IMR-90 (cell line): ENCODE measurements around the gene FOSB. TPM values are rescaled to one million over a fixed set of nuclear protein-coding genes. Genes with fewer than 3 reads are reported as not detected.

Source experiments
- ATAC-seq: fragments of 200-7000 bp; cut with Tn5 transposase; 2 replicates; pipeline ENCODE4 v1.9.1; 2020; ENCODE audit warnings: low read depth, mild to moderate bottlenecking, moderate library complexity
- BruUV-seq: library from RNA; stranded (reverse); fragments of 400-500 nt; replicated peaks from 2 replicates; lab custom pipeline; 2021; lab: Mats Ljungman, UMichigan
- CTCF ChIA-PET: fragments of 300-600 bp; formaldehyde crosslinking; extraction: SDS; loops from one replicate; lab custom pipeline; 2021; ENCODE audit warnings: antibody characterized with exemption; lab: Yijun Ruan, JAX
- POLR2A ChIA-PET: fragments of 300-600 bp; sonication (Branson Sonifier 250); formaldehyde crosslinking; loops from one replicate; lab custom pipeline; 2022; ENCODE audit warnings: antibody characterized with exemption; ENCODE audit not compliant: unreplicated experiment; lab: Charles Lee
- DNase-seq: peaks from one replicate; pipeline ENCODE4 v3.0.0; 2013
- H2AFZ ChIP-seq: replicated peaks from 2 replicates; pipeline ENCODE3; 2013; ENCODE audit warnings: low read length, mild to moderate bottlenecking; ENCODE audit not compliant: poor library complexity
- H2AK5ac ChIP-seq: 2 replicates; pipeline ENCODE4 v1.6.1; 2013; ENCODE audit warnings: low read depth, low read length, inconsistent platforms
- H2AK9ac ChIP-seq: replicated peaks from 2 replicates; pipeline ENCODE3; 2013; ENCODE audit warnings: mild to moderate bottlenecking, low read depth, low read length, moderate library complexity; ENCODE audit not compliant: poor library complexity
- H2BK120ac ChIP-seq: 2 replicates; pipeline ENCODE4 v1.6.1; 2013; ENCODE audit warnings: low read depth, low read length, inconsistent platforms
- H2BK15ac ChIP-seq: 3 replicates; pipeline ENCODE4 v1.6.1; 2013; ENCODE audit warnings: low read depth, low read length, inconsistent platforms
- H2BK20ac ChIP-seq: 2 replicates; pipeline ENCODE4 v1.6.1; 2013; ENCODE audit warnings: low read depth, mild to moderate bottlenecking, inconsistent platforms, low read length, moderate library complexity
- H2BK5ac ChIP-seq: 2 replicates; pipeline ENCODE4 v1.6.1; 2013; ENCODE audit warnings: mild to moderate bottlenecking, low read depth, low read length, inconsistent platforms; ENCODE audit not compliant: poor library complexity, severe bottlenecking
- H3K14ac ChIP-seq: replicated peaks from 2 replicates; pipeline ENCODE4 v1.6.1; 2013; ENCODE audit warnings: low read depth, low read length, inconsistent platforms
- H3K18ac ChIP-seq: 2 replicates; pipeline ENCODE4 v1.6.1; 2013; ENCODE audit warnings: low read depth, low read length, control low read depth
- H3K23ac ChIP-seq: 2 replicates; pipeline ENCODE4 v1.6.1; 2013; ENCODE audit warnings: low read depth, low read length, inconsistent platforms
- H3K27ac ChIP-seq: 2 replicates; pipeline ENCODE4 v1.5.1; 2013; ENCODE audit warnings: mild to moderate bottlenecking, control low read depth, low read length; ENCODE audit not compliant: insufficient read depth
- H3K27me3 ChIP-seq: 2 replicates; pipeline ENCODE4 v1.6.1; 2013; ENCODE audit warnings: low read length; ENCODE audit not compliant: control insufficient read depth, insufficient read depth
- H3K36me3 ChIP-seq: 2 replicates; pipeline ENCODE4 v1.6.1; 2013; ENCODE audit warnings: low read length, mixed read lengths; ENCODE audit not compliant: control insufficient read depth, insufficient read depth
- H3K4ac ChIP-seq: 2 replicates; pipeline ENCODE4 v1.6.1; 2013; ENCODE audit warnings: low read depth, low read length, inconsistent platforms
- H3K4me1 ChIP-seq: 2 replicates; pipeline ENCODE4 v1.6.1; 2013; ENCODE audit warnings: low read length, mixed read lengths; ENCODE audit not compliant: control insufficient read depth, insufficient read depth
- H3K4me2 ChIP-seq: 2 replicates; pipeline ENCODE4 v1.6.1; 2013; ENCODE audit warnings: low read depth, mild to moderate bottlenecking, control low read depth, low read length, moderate library complexity
- H3K4me3 ChIP-seq: 2 replicates; pipeline ENCODE4 v1.5.1; 2013; ENCODE audit warnings: low read depth, mild to moderate bottlenecking, control low read depth, low read length, moderate library complexity; ENCODE audit not compliant: insufficient read depth
- H3K56ac ChIP-seq: 2 replicates; pipeline ENCODE4 v1.6.1; 2013; ENCODE audit warnings: low read length, inconsistent platforms; ENCODE audit not compliant: insufficient read depth; ENCODE audit errors: extremely low read depth
- H3K79me1 ChIP-seq, 2 experiments: 2 replicates each; pipeline ENCODE4 v1.6.1; 2013; ENCODE audit warnings: low read length in 2 of 2, inconsistent platforms in 1 of 2, low read depth in 1 of 2
- H3K9ac ChIP-seq: 2 replicates; pipeline ENCODE4 v1.6.1; 2013; ENCODE audit warnings: low read depth, low read length, control low read depth
- H3K9me1 ChIP-seq: 2 replicates; pipeline ENCODE4 v1.6.1; 2013; ENCODE audit warnings: low read length, inconsistent platforms; ENCODE audit not compliant: insufficient read depth
- H3K9me3 ChIP-seq: 2 replicates; pipeline ENCODE4 v1.6.1; 2013; ENCODE audit warnings: low read length; ENCODE audit not compliant: control insufficient read depth, insufficient read depth
- H4K20me1 ChIP-seq: 2 replicates; pipeline ENCODE4 v1.6.1; 2013; ENCODE audit warnings: low read length, inconsistent platforms; ENCODE audit not compliant: insufficient read depth
- H4K5ac ChIP-seq: 2 replicates; pipeline ENCODE4 v1.6.1; 2013; ENCODE audit warnings: mild to moderate bottlenecking, low read depth, low read length, control low read depth
- H4K8ac ChIP-seq, 2 experiments: 2 replicates each; pipeline ENCODE4 v1.6.1; 2013; ENCODE audit warnings: low read depth in 2 of 2, low read length in 2 of 2, control low read depth in 1 of 2, inconsistent platforms in 1 of 2
- H4K91ac ChIP-seq: 2 replicates; pipeline ENCODE4 v1.6.1; 2013; ENCODE audit warnings: low read depth, low read length, inconsistent platforms; ENCODE audit not compliant: insufficient read depth
- BHLHE40 ChIP-seq: fragments of 150-350 bp; IDR thresholded peaks from 2 replicates; pipeline ENCODE4 v1.6.1; 2016; ENCODE audit warnings: mild to moderate bottlenecking, low read depth, low read length
- CEBPB ChIP-seq: IDR thresholded peaks from 2 replicates; pipeline ENCODE4 v1.6.1; 2012; ENCODE audit warnings: low read depth, low read length, improper control_type of control experiment
- CHD1 ChIP-seq: IDR thresholded peaks from 2 replicates; pipeline ENCODE4 v1.6.1; 2012; ENCODE audit warnings: low read depth, low read length, improper control_type of control experiment
- CTCF ChIP-seq: conservative IDR thresholded peaks from 2 replicates; pipeline ENCODE4 v1.5.1; 2012; ENCODE audit warnings: mild to moderate bottlenecking, low read depth, low read length, improper control_type of control experiment
- ELK1 ChIP-seq: fragments of 150-350 bp; IDR thresholded peaks from 2 replicates; pipeline ENCODE4 v1.6.1; 2016; ENCODE audit warnings: low read depth, mild to moderate bottlenecking, low read length, moderate library complexity, borderline replicate concordance
- FOS ChIP-seq: fragments of 150-350 bp; IDR thresholded peaks from 2 replicates; pipeline ENCODE4 v1.6.1; 2016; ENCODE audit warnings: low read depth, low read length
- MXI1 ChIP-seq: IDR thresholded peaks from 2 replicates; pipeline ENCODE4 v1.6.1; 2012; ENCODE audit warnings: low read depth, mild to moderate bottlenecking, low read length, moderate library complexity, borderline replicate concordance
- NFE2L2 ChIP-seq: fragments of 150-350 bp; IDR thresholded peaks from 2 replicates; pipeline ENCODE4 v1.6.1; 2016; ENCODE audit warnings: low read depth, mild to moderate bottlenecking, low read length
- RAD21 ChIP-seq: IDR thresholded peaks from 2 replicates; pipeline ENCODE4 v1.6.1; 2012; ENCODE audit warnings: low read length, improper control_type of control experiment
- RFX5 ChIP-seq: IDR thresholded peaks from 2 replicates; pipeline ENCODE4 v1.8.0; 2012; ENCODE audit warnings: low read depth, mild to moderate bottlenecking, low read length, moderate library complexity
- SMC3 ChIP-seq: fragments of 150-350 bp; IDR thresholded peaks from 2 replicates; pipeline ENCODE4 v1.6.1; 2016; ENCODE audit warnings: low read depth, mild to moderate bottlenecking, antibody characterized with exemption, low read length, moderate library complexity
- USF2 ChIP-seq: fragments of 150-350 bp; IDR thresholded peaks from 2 replicates; pipeline ENCODE4 v1.6.1; 2017; ENCODE audit warnings: mild to moderate bottlenecking, antibody characterized with exemption, low read length, low read depth
- WGBS, 2 experiments: methylation state at CpG; one replicate each; pipeline versions ENCODE4 v1.1.5 to v1.1.7; 2013; ENCODE audit warnings: missing lambda C conversion rate in 2 of 2; ENCODE audit not compliant: insufficient read length in 1 of 2; ENCODE audit errors: extremely low coverage in 2 of 2; 5-methylcytosine and 5-hydroxymethylcytosine counted together
- dilution Hi-C: fragments of 300-500 bp; cut with HindIII; formaldehyde crosslinking; loops from one replicate; pipeline ENCODE4 v1.14.3; 2018; ENCODE audit warnings: low sequenced_read_pairs; ENCODE audit not compliant: unreplicated experiment
- in situ Hi-C: fragments of 300-500 bp; cut with MboI; formaldehyde crosslinking; loops from 3 replicates; pipeline ENCODE4 v1.14.3; 2019; ENCODE audit warnings: low sequenced_read_pairs, inconsistent platforms, mixed read lengths
- intact Hi-C: fragments of 100-400 bp; cut with micrococcal nuclease; formaldehyde crosslinking; loops from 2 replicates; pipeline ENCODE4 v1.10.0; 2022
- polyA plus RNA-seq, 3 experiments: library from polyadenylated mRNA; depleted of rRNA; stranded (reverse); fragments of >200 nt; gene quantifications; 2 replicates each; pipeline ENCODE4 v1.2.3, GENCODE V29; 2012; ENCODE audit warnings: low replicate concordance in 1 of 3
- total RNA-seq: library from RNA; depleted of rRNA; stranded (reverse); fragments of >200 nt; gene quantifications from 2 replicates; pipeline ENCODE4 v1.2.3, GENCODE V29; 2012

The FOSB gene
- total and polyA plus RNA-seq, 2 of the 4 experiments (the other 2 are of a cell fraction), result 11.1 to 15.6 TPM

- dilution Hi-C loops, result no loop called here
- Histone ChIP-seq H2AK5ac (0 out of 2 replicates have a peak overlapping the region, but pooled peaks have one; percentile 10), H3K56ac (no peak overlapping the region), H3K27me3 (no peaks in the 10 kb centered on the region), H3K27ac (no peak overlapping the region), H4K20me1 (no peaks in the 10 kb centered on the region; the same call in 1 of the 2 replicates), H3K9ac (no peak overlapping the region), H2BK5ac (no peak overlapping the region), H3K23ac (no peak overlapping the region), H2BK20ac (no peak overlapping the region), H3K4me1 (peaks cover 15% of the 10 kb centered on the region), H3K4me2 (no peak overlapping the region), H4K8ac (peak overlapping the region in 1 of 2 experiments; percentile 33; a peak in 1 of 4 replicates), H2AK9ac (peak overlapping the region; percentile 4), H3K9me1 (peaks cover 3% of the 10 kb centered on the region; the same call in 1 of the 2 replicates), H3K79me1 (peaks cover 0 to 32% of the 10 kb centered on the region in 2 experiments; a peak in 3 of 4 replicates), H2BK120ac (no peak overlapping the region), H3K9me3 (no peaks in the 10 kb centered on the region), H4K5ac (no peak overlapping the region), H2BK15ac (no peak overlapping the region), H4K91ac (no peak overlapping the region; the same call in 1 of the 2 replicates), H3K4me3 (no peak overlapping the region), H3K18ac (no peak overlapping the region), H2AFZ (peak overlapping the region; percentile 30), H3K36me3 (no peaks in the 10 kb centered on the region), H3K4ac (0 out of 2 replicates have a peak overlapping the region, but pooled peaks have one; percentile 3), H3K14ac (no peak overlapping the region)
- ChIA-PET CTCF (interaction anchor here (1.3 to 1.6 kb wide), 2 partner anchors 12 to 34 kb away, joined by 4 to 7 read pairs; no protein-coding TSS in a partner anchor), POLR2A (no interaction called here)
- intact Hi-C loops, result no loop called here
- DNase-seq, result no peak
- 75% methylated on average over 4 of the region's 27 CpGs; no CpG with 5 or more reads in 1 of the 2 experiments for WGBS, 2 experiments
- no TSS peak for BruUV-seq
- in situ Hi-C loops, result no loop called here
- no peak for ATAC-seq
- TF ChIP-seq CTCF, result no peak
- no peak for TF ChIP-seq SMC3
- TF ChIP-seq FOS, result no peak
- no peak for TF ChIP-seq CHD1
- TF ChIP-seq USF2, result peak; percentile 43
- no peak for TF ChIP-seq MXI1
- no peak for TF ChIP-seq ELK1
- no peak for TF ChIP-seq BHLHE40
- no peak for TF ChIP-seq CEBPB
- TF ChIP-seq NFE2L2, result 0 out of 2 replicates have a peak, but pooled peaks have one; percentile 3
- TF ChIP-seq RFX5, result no peak
- no peak for TF ChIP-seq RAD21
These were observed 6.1 kb downstream of the FOSB start for GRCh38 chr19:45473682-45474605.
